ENCODE results near the gene COG7.

- no peak for TF ChIP-seq CTCF (IDR thresholded peaks at IDR 0.05; ENCODE audit: low read depth, low read length)
- TF ChIP-seq EZH2phosphoT487 (IDR thresholded peaks at IDR 0.05; ENCODE audit: low read depth), result no peak
These were observed 47.3 kb upstream of the COG7 start for GRCh38 chr16:23500212-23500861.
